ENCODE measurements around the gene ZCCHC7.

- no peak for TF ChIP-seq ZNF274 (IDR thresholded peaks at IDR 0.05; ENCODE audit: low read depth, low read length)
- TF ChIP-seq SUZ12 (IDR thresholded peaks at IDR 0.05; ENCODE audit: extremely low read depth, insufficient read depth, insufficient read length): no peak
- no peak for TF ChIP-seq YY1 (IDR thresholded peaks at IDR 0.05; ENCODE audit: insufficient read depth, insufficient read length)
These were observed 169.3 kb downstream of the ZCCHC7 start for GRCh38 chr9:37289631-37290030.

All from NT2/D1 (cell line).